Heart left ventricle (tissue), 16 donors: Measurements from ENCODE around the gene DNTT. TPM values are rescaled to one million over a fixed set of nuclear protein-coding genes. Genes with fewer than 3 reads are reported as not detected.

Experiments used
- ATAC-seq, 4 donors: fragments of 200-7000 bp; cut with Tn5 transposase; one replicate each; pipeline ENCODE4 v1.9.1; 2020 to 2022; ENCODE audit warnings: moderate library complexity in 4 of 4, mild to moderate bottlenecking in 3 of 4, moderate number of reproducible peaks in 1 of 4
- DNase-seq, 5 donors: peaks; one replicate each; pipeline ENCODE4 v3.0.0-alpha.2; 2020
- H3K27ac ChIP-seq, 12 donors: fragments of 200-600 bp; sonication (generic) in 4 of 12; one replicate each; pipeline versions ENCODE4 v1.5.0 to v1.8.0; 2016 to 2022; ENCODE audit warnings: mild to moderate bottlenecking in 2 of 12
- H3K27me3 ChIP-seq, 9 donors: fragments of 200-600 bp; sonication (generic) in 2 of 9; one replicate each; pipeline versions ENCODE4 v1.5.1 to v1.8.0; 2016 to 2022; ENCODE audit warnings: mild to moderate bottlenecking in 3 of 9
- H3K36me3 ChIP-seq, 9 donors: fragments of 200-600 bp; sonication (generic) in 2 of 9; one replicate each; pipeline versions ENCODE4 v1.5.0 to v1.8.0; 2018 to 2022; ENCODE audit warnings: mild to moderate bottlenecking in 2 of 9
- H3K4me1 ChIP-seq, 12 donors: fragments of 200-600 bp; sonication (generic) in 4 of 12; one replicate each; pipeline versions ENCODE4 v1.5.0 to v1.8.0; 2016 to 2022; ENCODE audit warnings: mild to moderate bottlenecking in 3 of 12
- H3K4me3 ChIP-seq, 12 donors: fragments of 200-600 bp; sonication (generic) in 4 of 12; one replicate each; pipeline versions ENCODE4 v1.5.0 to v1.8.0; 2017 to 2022; ENCODE audit warnings: mild to moderate bottlenecking in 9 of 12, moderate library complexity in 4 of 12
- H3K9me3 ChIP-seq, 12 donors: fragments of 200-600 bp; sonication (generic) in 4 of 12; one replicate each; pipeline versions ENCODE4 v1.5.0 to v1.8.0; 2016 to 2022; ENCODE audit warnings: mild to moderate bottlenecking in 1 of 12
- POLR2A ChIP-seq, 2 donors: fragments of 450-650 bp; IDR thresholded peaks; one replicate each; pipeline ENCODE4 v1.6.1; 2017; ENCODE audit warnings: antibody characterized with exemption in 2 of 2, mild to moderate bottlenecking in 2 of 2, moderate library complexity in 2 of 2
- WGBS, 4 donors: extraction: QIAGEN DNeasy Blood & Tissue Kit in 2 of 4; methylation state at CpG; one replicate each; pipeline versions ENCODE4 v1.1.5 to v1.1.7; 2013 to 2018; 5-methylcytosine and 5-hydroxymethylcytosine counted together
- intact Hi-C, 10 donors: fragments of 100-400 bp; cut with DNase I; formaldehyde crosslinking; loops; one replicate each; pipeline versions ENCODE4 v1.11.1 to v1.14.2; 2022
- polyA plus RNA-seq, 2 donors: library from polyadenylated mRNA; stranded (reverse); fragments of 200-250 nt; gene quantifications; one replicate each; pipeline ENCODE4 v1.2.3, GENCODE V29; 2013
- total RNA-seq, 9 donors: library from RNA; depleted of rRNA in 2 of 9; stranded (reverse); fragments of >200 nt in 2 of 9; fragmentation: NEBNext Ultra II Directional in 3 of 9; extraction: Animal tissue kit (Norgen Biotek cat#: 25700) in 3 of 9; gene quantifications; one replicate each; pipeline versions ENCODE4 v1.1.0 to v1.2.4, GENCODE V29; 2016 to 2023
- TF ChIP-seq, protein P1 (sequence below), 12 donors: fragments of 200-600 bp; sonication (generic) in 4 of 12; IDR thresholded peaks; one replicate each; pipeline versions ENCODE4 v1.5.0 to v1.8.0; 2018 to 2022; ENCODE audit warnings: antibody characterized with exemption in 12 of 12, mild to moderate bottlenecking in 5 of 12
- donor health status: ischemic (EF 13 %, LVEDD 7.1; RV severe dilation, severe dysfunction).
- donor health status: healthy with polysubstance abuse.
- donor health status: DM: no; HTN: yes; CAD: no.
- donor health status: DM: no; HTN: no; CAD: no.
- donor health status: ischemic (EF 25% LVEDD 6.9; RV normal size, moderate dysfunction).
- donor health status: ischemic (EF 25% LVEDD 5.7; RV mildly dilated, moderate dysfunction).
- donor health status: healthy.
- donor health status: DM: yes; HTN: yes; CAD: no.
- donor health status: ischemic (EF 35%, LVEDD 5.7; RV mildly dilated, moderate dysfunction).
- donor health status: nonischemic (EF 11% LVEDD 7.7; RV severe dilation, severe dysfunction).
- donor health status: DM: yes; HTN: yes; CAD: no.
- donor health status: PGD.
- donor health status: ischemic (EF 29% LVEDD 5.4; RV normal size, mild dysfunction).
- donor health status: nonischemic (EF 23%, LVEDD 6.1; RV moderate dilation, normal function).

Gene DNTT
- total and polyA plus RNA-seq, 11 donors = not detected

DNA sequence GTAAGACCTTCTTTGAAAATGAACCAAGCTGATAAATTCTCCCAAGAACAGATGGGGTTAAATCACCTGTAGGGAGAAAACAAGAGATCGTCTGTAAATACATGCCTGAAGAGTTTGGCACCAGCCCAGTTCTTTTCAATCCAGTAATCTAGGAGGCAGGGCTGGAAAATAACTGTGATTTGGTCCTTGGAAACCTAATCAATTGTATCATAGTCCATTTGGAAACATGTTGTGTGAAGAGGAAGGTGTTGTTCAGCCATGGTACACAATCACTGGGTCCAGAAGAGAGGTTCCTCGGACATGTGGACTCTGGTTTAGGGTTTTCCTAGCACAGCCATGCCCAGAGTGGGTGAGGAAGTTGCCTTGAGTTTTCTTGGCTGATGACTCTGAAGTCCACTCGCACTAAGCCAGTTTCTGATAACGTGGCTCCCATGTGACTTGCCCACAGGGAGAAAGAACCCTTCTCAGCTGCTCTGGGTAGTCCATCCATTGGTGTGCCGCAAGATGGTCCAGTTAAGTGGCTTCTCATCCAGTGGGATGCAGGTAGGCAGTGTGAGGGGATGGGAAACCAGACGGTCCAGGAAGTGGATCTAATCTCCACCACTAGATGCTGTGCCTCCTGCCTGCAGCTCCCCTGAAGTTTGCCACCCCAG, 38.0 kb upstream of the DNTT start:
- peaks cover 0 to 5% (median 0%) of the 10 kb centered on the region in 12 donors for H3K4me1 ChIP-seq
- no peak overlapping the region for H3K4me3 ChIP-seq
- H3K36me3 ChIP-seq = no peaks in the 10 kb centered on the region
- no peak for TF ChIP-seq POLR2A (IDR thresholded peaks at IDR 0.05)
- TF ChIP-seq, protein P1, sequence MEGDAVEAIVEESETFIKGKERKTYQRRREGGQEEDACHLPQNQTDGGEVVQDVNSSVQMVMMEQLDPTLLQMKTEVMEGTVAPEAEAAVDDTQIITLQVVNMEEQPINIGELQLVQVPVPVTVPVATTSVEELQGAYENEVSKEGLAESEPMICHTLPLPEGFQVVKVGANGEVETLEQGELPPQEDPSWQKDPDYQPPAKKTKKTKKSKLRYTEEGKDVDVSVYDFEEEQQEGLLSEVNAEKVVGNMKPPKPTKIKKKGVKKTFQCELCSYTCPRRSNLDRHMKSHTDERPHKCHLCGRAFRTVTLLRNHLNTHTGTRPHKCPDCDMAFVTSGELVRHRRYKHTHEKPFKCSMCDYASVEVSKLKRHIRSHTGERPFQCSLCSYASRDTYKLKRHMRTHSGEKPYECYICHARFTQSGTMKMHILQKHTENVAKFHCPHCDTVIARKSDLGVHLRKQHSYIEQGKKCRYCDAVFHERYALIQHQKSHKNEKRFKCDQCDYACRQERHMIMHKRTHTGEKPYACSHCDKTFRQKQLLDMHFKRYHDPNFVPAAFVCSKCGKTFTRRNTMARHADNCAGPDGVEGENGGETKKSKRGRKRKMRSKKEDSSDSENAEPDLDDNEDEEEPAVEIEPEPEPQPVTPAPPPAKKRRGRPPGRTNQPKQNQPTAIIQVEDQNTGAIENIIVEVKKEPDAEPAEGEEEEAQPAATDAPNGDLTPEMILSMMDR (IDR thresholded peaks at IDR 0.05) = no peak
- 66 to 77% (median 68%) methylated on average over 6 of the region's 6 CpGs for WGBS, 4 donors
- no peak for ATAC-seq
- no peak for DNase-seq
- intact Hi-C loops = no loop called here
- H3K27ac ChIP-seq = no peak overlapping the region
- peaks cover 0 to 13% (median 0%) of the 10 kb centered on the region in 9 donors for H3K27me3 ChIP-seq
- no peaks in the 10 kb centered on the region for H3K9me3 ChIP-seq

DNA sequence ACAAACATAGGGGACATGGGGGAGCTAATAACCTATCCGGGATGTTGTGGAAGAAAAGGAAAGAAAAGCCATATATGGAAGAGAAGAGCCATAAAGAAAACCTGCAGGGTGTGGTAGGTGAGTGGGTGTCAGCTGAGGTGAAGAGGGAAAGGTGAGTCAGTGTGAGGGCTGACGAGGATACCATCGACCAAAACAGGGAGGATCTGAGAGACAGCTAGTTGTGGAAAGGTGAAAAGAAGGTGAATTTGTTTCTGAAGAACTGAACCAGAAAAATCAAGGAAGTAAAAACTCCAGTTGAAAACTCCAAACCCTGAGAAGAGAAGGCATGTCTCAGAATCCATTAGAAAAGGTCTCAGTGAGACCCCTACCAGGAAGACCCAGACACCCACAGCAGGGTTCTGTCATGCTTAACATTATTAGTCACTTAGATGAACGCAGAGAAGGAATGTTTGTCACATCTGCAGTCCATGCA, 37.0 kb upstream of the DNTT start:
- Histone ChIP-seq H3K27ac (no peak overlapping the region), H3K4me1 (peaks cover 0 to 15% (median 0%) of the 10 kb centered on the region in 12 donors), H3K36me3 (no peaks in the 10 kb centered on the region), H3K27me3 (peaks cover 0 to 13% (median 0%) of the 10 kb centered on the region in 9 donors), H3K9me3 (no peaks in the 10 kb centered on the region), H3K4me3 (no peak overlapping the region)
- DNase-seq (no peak), ATAC-seq (no peak)
- TF ChIP-seq, protein P1 (IDR thresholded peaks at IDR 0.05) = no peak
- TF ChIP-seq POLR2A (IDR thresholded peaks at IDR 0.05) = no peak
- WGBS, 4 donors = 73 to 76% (median 75%) methylated on average over 4 of the region's 4 CpGs
- intact Hi-C loops = no loop called here

DNA sequence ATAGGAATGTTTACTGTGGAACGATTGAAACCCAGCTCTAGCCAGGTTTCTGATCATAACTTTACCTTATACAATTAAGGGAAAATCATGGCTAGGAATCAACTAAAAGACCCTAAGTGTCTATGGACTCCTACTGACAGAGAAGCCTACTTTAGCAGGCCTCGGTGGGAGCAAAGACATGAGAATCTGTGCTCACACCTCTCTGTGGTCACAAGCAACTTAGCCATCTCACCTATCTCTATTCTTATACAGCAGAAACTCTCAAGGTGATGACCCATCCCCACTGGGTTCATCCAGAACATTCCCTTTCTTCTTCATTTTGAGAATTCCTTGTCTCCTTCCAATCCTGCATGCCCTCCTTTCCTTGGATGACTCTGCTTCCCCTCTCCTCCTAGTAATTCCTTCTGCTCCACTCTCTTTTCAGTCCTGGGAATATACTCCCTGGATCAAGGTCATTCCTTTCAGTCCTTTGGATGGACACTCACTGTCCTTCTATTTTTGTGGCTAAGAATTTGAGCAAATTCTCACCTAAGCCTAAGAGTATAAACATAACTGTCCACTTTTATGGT, 35.8 kb upstream of the DNTT start:
- Histone ChIP-seq H3K27me3 (peaks cover 0 to 13% (median 0%) of the 10 kb centered on the region in 9 donors), H3K27ac (no peak overlapping the region), H3K4me1 (peaks cover 0 to 25% (median 0%) of the 10 kb centered on the region in 12 donors), H3K9me3 (no peaks in the 10 kb centered on the region), H3K36me3 (no peaks in the 10 kb centered on the region), H3K4me3 (no peak overlapping the region)
- no peak for DNase-seq
- TF ChIP-seq POLR2A (IDR thresholded peaks at IDR 0.05) = no peak
- TF ChIP-seq, protein P1 (IDR thresholded peaks at IDR 0.05) = no peak
- ATAC-seq = no peak
- WGBS, 4 donors = 85 to 92% (median 90%) methylated on average over 2 of the region's 2 CpGs
- intact Hi-C loops = no loop called here

DNA sequence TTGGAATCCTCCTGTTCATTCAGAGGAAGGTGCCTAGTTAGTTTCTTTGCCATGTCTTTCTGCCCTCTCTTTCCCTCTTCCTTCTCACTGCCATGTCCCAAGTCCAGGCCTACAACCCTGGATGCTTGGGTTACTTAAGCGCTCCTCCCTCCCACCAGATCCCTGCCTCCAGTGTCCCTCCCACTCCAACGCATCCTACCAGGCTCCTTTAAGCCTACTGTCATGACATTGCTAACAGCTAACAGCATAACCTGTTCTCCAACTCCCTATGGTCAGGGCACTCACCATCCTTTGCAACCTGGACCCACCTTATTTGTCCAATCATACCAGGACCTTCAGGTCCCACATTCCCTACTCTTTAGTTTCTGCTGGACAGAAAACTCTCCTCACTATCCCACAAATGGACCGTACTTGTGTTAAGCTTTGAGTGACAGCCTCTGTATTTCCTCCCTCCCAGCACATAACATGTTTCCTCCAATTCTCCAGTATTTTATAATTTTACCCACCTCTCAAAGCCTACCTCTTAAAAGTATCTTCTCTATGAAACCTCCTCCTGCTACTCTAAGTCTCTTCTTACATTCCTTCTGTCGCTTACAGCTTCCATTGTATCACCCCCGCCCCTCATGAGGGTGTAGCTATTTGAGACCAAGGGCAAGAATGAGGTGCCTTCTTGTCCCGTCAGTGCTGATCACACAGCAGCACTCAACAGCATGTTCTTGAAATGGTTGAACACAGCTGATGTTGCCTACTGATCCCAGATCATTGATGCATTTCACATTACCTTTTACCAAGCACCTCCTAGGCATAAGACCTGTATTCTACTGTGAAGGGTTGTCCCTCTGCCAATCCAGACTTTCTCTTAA, 34.6 kb upstream of the DNTT start:
- peaks cover 0 to 26% (median 0%) of the 10 kb centered on the region in 12 donors for H3K4me1 ChIP-seq
- peaks cover 0 to 5% (median 0%) of the 10 kb centered on the region in 9 donors for H3K27me3 ChIP-seq
- DNase-seq (no peak), ATAC-seq (no peak)
- H3K36me3 ChIP-seq = no peaks in the 10 kb centered on the region
- H3K9me3 ChIP-seq = no peaks in the 10 kb centered on the region
- peak overlapping the region in 6 of 12 donors; percentile 6 to 44 (median 26) for H3K4me3 ChIP-seq
- intact Hi-C loops = no loop called here
- TF ChIP-seq, protein P1 (IDR thresholded peaks at IDR 0.05) = no peak
- no peak for TF ChIP-seq POLR2A (IDR thresholded peaks at IDR 0.05)
- peak overlapping the region in 1 of 12 donors; percentile 83 for H3K27ac ChIP-seq
- WGBS, 4 donors = 80 to 89% (median 83%) methylated on average over 6 of the region's 6 CpGs
